GM12875 (cell line): ENCODE measurements around the gene ZNF81.
"Not testable (repeated sequence)": the region's sequence is repeated elsewhere in the genome, so short reads cannot be mapped to it uniquely, and the experiment has no call there.

Source experiments
- H3K4me3 ChIP-seq: one replicate; pipeline ENCODE4 v1.5.1; 2011; ENCODE audit warnings: low read depth, low read length, control low read depth
- CTCF ChIP-seq: IDR thresholded peaks from 2 replicates; pipeline ENCODE4 v1.5.1; 2011; ENCODE audit warnings: low read depth, mild to moderate bottlenecking, control low read depth, inconsistent platforms, low read length, moderate library complexity, borderline replicate concordance; ENCODE audit not compliant: insufficient read depth

ZNF81 gene

DNA sequence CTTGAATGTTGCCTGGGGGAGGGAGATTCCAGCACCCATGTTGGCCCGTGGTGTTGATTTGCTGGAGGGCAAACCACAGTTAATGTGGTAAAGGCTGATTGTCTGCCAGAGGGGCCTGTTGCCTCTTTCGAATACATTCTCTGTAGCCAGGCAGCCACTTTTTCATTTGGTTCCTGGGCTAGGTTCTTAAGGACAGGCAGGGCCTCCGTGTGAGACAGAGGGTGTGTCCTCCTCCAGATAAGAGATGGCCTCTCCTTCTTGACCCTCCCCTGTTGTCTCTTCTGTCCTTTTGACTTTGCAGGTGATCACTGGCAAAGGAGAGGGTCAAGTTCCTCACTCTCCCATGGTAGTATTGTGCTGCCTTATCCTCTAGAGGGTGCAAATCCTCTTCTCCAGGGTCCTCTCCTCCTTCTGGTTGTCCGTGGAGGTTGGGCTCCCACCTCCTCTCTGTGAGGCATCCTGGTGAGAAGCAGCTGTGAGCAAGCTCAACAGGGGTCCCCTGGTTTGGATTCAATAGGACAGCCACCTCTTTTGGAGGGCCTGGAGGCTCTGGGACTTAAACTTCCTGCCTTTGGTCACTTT is 122.2 kb downstream of the ZNF81 start:
- H3K4me3 ChIP-seq: no peak overlapping the region
- 0 out of 2 replicates have a peak, but pooled peaks have one; percentile 21 for TF ChIP-seq CTCF

DNA sequence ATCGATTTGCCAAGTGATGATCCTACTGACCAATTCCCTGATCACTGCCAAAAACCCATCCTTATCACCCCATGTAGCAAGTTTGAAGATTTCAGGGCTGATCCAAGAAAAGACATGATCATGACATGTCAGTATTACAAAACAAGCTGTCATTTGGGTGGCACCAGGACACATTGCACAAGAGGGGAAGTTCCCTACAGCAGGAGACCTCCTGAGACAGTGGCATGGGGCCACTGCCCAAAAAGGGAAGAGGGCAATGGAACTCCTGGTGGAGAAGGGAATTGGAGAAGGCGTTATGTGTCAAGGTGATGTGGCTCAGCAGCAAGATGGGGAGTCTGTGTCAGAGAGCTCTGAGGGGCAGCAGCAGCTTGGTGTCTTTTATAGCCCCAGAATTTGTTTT is 123.7 kb downstream of the ZNF81 start:
- TF ChIP-seq CTCF: no peak
- no peak overlapping the region for H3K4me3 ChIP-seq

- not testable (repeated sequence) for H3K4me3 ChIP-seq
These were observed 125.1 kb downstream of the ZNF81 start for GRCh38 chrX:47961830-47962229.

GRCh38 chrX:47965526-47965925 is 128.8 kb downstream of the ZNF81 start:
- H3K4me3 ChIP-seq: not testable (repeated sequence)
